Measurements from ENCODE around the gene TFR2. TPM values are rescaled to one million over a fixed set of nuclear protein-coding genes. Genes with fewer than 3 reads are reported as not detected.

The TFR2 gene
- total RNA-seq, 1 experiment from 2014 or later: 5.7 TPM

DNA sequence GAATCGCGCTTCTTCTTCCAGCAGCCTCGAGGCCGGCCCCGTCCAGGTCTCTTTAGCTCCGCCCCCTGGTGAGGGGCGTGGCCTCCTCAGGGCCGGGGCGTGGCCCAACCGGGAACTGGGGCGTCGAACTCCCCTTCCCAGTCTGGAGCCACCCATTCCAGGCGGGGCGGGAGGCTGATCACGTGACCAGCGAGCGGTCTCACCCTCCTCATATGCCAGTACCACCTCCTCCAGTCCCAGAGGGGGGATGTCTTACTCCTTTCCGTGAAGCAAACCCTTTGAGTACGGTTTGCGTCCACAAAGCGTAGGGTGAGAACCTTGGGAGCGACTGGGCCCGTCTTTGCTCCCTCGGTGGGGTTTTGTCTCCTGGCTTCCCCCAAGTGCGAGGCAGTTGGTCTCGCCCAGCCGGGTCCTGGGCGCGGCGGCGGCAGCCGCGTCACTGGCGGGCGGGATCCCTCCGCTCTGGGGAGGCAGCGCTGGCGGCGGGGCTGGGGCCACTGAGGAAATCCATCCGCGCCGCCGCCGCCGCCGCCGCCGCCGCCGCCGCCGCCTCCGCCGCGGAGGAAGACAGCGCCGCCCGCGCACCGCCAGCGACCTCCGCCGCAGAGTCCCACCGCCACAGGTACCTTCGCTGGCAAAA is 32.1 kb upstream of the TFR2 start, which contains the start of gene GNB2 (continued):
- TF ChIP-seq, protein P1, sequence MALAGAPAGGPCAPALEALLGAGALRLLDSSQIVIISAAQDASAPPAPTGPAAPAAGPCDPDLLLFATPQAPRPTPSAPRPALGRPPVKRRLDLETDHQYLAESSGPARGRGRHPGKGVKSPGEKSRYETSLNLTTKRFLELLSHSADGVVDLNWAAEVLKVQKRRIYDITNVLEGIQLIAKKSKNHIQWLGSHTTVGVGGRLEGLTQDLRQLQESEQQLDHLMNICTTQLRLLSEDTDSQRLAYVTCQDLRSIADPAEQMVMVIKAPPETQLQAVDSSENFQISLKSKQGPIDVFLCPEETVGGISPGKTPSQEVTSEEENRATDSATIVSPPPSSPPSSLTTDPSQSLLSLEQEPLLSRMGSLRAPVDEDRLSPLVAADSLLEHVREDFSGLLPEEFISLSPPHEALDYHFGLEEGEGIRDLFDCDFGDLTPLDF (CRISPR knock-in tag; IDR thresholded peaks at IDR 0.05): no peak
- no peak for TF ChIP-seq ZNF671 (CRISPR knock-in tag; IDR thresholded peaks at IDR 0.05)
- 0 out of 2 replicates have a peak, but pooled peaks have one; percentile 38 for TF ChIP-seq ZNF232 (CRISPR knock-in tag; IDR thresholded peaks at IDR 0.05)
- no peak for TF ChIP-seq MYBL2 (CRISPR knock-in tag; IDR thresholded peaks at IDR 0.05)
- no peak for TF ChIP-seq ZNF416 (CRISPR knock-in tag; IDR thresholded peaks at IDR 0.05)
- no peak for TF ChIP-seq TEAD4 (CRISPR knock-in tag; IDR thresholded peaks at IDR 0.05)
- TF ChIP-seq, protein P2, sequence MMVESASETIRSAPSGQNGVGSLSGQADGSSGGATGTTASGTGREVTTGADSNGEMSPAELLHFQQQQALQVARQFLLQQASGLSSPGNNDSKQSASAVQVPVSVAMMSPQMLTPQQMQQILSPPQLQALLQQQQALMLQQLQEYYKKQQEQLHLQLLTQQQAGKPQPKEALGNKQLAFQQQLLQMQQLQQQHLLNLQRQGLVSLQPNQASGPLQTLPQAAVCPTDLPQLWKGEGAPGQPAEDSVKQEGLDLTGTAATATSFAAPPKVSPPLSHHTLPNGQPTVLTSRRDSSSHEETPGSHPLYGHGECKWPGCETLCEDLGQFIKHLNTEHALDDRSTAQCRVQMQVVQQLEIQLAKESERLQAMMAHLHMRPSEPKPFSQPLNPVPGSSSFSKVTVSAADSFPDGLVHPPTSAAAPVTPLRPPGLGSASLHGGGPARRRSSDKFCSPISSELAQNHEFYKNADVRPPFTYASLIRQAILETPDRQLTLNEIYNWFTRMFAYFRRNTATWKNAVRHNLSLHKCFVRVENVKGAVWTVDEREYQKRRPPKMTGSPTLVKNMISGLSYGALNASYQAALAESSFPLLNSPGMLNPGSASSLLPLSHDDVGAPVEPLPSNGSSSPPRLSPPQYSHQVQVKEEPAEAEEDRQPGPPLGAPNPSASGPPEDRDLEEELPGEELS (CRISPR knock-in tag; IDR thresholded peaks at IDR 0.05): peak; percentile 75; the same call in 1 of the 2 replicates
- peak; percentile 75; the same call in 1 of the 2 replicates for TF ChIP-seq CREM (CRISPR knock-in tag; IDR thresholded peaks at IDR 0.05)
- no peak for TF ChIP-seq CBFB (CRISPR knock-in tag; IDR thresholded peaks at IDR 0.05; ENCODE audit: low read depth)
- TF ChIP-seq, protein P3, sequence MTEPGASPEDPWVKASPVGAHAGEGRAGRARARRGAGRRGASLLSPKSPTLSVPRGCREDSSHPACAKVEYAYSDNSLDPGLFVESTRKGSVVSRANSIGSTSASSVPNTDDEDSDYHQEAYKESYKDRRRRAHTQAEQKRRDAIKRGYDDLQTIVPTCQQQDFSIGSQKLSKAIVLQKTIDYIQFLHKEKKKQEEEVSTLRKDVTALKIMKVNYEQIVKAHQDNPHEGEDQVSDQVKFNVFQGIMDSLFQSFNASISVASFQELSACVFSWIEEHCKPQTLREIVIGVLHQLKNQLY (CRISPR knock-in tag; IDR thresholded peaks at IDR 0.05): no peak
- no peak for TF ChIP-seq IRF2 (CRISPR knock-in tag; IDR thresholded peaks at IDR 0.05; ENCODE audit: borderline replicate concordance, low read depth)
- TF ChIP-seq, protein P4, sequence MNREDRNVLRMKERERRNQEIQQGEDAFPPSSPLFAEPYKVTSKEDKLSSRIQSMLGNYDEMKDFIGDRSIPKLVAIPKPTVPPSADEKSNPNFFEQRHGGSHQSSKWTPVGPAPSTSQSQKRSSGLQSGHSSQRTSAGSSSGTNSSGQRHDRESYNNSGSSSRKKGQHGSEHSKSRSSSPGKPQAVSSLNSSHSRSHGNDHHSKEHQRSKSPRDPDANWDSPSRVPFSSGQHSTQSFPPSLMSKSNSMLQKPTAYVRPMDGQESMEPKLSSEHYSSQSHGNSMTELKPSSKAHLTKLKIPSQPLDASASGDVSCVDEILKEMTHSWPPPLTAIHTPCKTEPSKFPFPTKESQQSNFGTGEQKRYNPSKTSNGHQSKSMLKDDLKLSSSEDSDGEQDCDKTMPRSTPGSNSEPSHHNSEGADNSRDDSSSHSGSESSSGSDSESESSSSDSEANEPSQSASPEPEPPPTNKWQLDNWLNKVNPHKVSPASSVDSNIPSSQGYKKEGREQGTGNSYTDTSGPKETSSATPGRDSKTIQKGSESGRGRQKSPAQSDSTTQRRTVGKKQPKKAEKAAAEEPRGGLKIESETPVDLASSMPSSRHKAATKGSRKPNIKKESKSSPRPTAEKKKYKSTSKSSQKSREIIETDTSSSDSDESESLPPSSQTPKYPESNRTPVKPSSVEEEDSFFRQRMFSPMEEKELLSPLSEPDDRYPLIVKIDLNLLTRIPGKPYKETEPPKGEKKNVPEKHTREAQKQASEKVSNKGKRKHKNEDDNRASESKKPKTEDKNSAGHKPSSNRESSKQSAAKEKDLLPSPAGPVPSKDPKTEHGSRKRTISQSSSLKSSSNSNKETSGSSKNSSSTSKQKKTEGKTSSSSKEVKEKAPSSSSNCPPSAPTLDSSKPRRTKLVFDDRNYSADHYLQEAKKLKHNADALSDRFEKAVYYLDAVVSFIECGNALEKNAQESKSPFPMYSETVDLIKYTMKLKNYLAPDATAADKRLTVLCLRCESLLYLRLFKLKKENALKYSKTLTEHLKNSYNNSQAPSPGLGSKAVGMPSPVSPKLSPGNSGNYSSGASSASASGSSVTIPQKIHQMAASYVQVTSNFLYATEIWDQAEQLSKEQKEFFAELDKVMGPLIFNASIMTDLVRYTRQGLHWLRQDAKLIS (CRISPR knock-in tag; IDR thresholded peaks at IDR 0.05; ENCODE audit: borderline replicate concordance): no peak
- TF ChIP-seq, protein P5, sequence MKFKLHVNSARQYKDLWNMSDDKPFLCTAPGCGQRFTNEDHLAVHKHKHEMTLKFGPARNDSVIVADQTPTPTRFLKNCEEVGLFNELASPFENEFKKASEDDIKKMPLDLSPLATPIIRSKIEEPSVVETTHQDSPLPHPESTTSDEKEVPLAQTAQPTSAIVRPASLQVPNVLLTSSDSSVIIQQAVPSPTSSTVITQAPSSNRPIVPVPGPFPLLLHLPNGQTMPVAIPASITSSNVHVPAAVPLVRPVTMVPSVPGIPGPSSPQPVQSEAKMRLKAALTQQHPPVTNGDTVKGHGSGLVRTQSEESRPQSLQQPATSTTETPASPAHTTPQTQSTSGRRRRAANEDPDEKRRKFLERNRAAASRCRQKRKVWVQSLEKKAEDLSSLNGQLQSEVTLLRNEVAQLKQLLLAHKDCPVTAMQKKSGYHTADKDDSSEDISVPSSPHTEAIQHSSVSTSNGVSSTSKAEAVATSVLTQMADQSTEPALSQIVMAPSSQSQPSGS (CRISPR knock-in tag; IDR thresholded peaks at IDR 0.05; ENCODE audit: borderline replicate concordance, low read depth): no peak
- peak; percentile 37; the same call in 1 of the 2 replicates for TF ChIP-seq HMGA2 (CRISPR knock-in tag; IDR thresholded peaks at IDR 0.05)
- TF ChIP-seq, protein P6, sequence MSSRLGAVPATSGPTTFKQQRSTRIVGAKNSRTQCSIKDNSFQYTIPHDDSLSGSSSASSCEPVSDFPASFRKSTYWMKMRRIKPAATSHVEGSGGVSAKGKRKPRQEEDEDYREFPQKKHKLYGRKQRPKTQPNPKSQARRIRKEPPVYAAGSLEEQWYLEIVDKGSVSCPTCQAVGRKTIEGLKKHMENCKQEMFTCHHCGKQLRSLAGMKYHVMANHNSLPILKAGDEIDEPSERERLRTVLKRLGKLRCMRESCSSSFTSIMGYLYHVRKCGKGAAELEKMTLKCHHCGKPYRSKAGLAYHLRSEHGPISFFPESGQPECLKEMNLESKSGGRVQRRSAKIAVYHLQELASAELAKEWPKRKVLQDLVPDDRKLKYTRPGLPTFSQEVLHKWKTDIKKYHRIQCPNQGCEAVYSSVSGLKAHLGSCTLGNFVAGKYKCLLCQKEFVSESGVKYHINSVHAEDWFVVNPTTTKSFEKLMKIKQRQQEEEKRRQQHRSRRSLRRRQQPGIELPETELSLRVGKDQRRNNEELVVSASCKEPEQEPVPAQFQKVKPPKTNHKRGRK (CRISPR knock-in tag; IDR thresholded peaks at IDR 0.05; ENCODE audit: borderline replicate concordance): no peak
- TF ChIP-seq NFATC4 (CRISPR knock-in tag; IDR thresholded peaks at IDR 0.05): no peak
- TF ChIP-seq NFE2L1 (CRISPR knock-in tag; IDR thresholded peaks at IDR 0.05): no peak
- TF ChIP-seq, protein P7, sequence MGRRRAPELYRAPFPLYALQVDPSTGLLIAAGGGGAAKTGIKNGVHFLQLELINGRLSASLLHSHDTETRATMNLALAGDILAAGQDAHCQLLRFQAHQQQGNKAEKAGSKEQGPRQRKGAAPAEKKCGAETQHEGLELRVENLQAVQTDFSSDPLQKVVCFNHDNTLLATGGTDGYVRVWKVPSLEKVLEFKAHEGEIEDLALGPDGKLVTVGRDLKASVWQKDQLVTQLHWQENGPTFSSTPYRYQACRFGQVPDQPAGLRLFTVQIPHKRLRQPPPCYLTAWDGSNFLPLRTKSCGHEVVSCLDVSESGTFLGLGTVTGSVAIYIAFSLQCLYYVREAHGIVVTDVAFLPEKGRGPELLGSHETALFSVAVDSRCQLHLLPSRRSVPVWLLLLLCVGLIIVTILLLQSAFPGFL (CRISPR knock-in tag; IDR thresholded peaks at IDR 0.05; ENCODE audit: borderline replicate concordance): no peak
- TF ChIP-seq SOX15 (CRISPR knock-in tag; IDR thresholded peaks at IDR 0.05): no peak
- TF ChIP-seq ETV6 (CRISPR knock-in tag; IDR thresholded peaks at IDR 0.05): peak; percentile 93
- TF ChIP-seq, protein P8, sequence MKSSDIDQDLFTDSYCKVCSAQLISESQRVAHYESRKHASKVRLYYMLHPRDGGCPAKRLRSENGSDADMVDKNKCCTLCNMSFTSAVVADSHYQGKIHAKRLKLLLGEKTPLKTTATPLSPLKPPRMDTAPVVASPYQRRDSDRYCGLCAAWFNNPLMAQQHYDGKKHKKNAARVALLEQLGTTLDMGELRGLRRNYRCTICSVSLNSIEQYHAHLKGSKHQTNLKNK (CRISPR knock-in tag; IDR thresholded peaks at IDR 0.05): no peak
- TF ChIP-seq FOXP1 (CRISPR knock-in tag; IDR thresholded peaks at IDR 0.05; ENCODE audit: borderline replicate concordance): no peak; the same call in 1 of the 2 replicates
- no peak for TF ChIP-seq NR1H2 (CRISPR knock-in tag; IDR thresholded peaks at IDR 0.05)
- TF ChIP-seq, protein P9, sequence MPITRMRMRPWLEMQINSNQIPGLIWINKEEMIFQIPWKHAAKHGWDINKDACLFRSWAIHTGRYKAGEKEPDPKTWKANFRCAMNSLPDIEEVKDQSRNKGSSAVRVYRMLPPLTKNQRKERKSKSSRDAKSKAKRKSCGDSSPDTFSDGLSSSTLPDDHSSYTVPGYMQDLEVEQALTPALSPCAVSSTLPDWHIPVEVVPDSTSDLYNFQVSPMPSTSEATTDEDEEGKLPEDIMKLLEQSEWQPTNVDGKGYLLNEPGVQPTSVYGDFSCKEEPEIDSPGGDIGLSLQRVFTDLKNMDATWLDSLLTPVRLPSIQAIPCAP (CRISPR knock-in tag; IDR thresholded peaks at IDR 0.05): no peak
- TF ChIP-seq ZNF263 (CRISPR knock-in tag; IDR thresholded peaks at IDR 0.05; ENCODE audit: low read depth): no peak
- TF ChIP-seq, protein P10, sequence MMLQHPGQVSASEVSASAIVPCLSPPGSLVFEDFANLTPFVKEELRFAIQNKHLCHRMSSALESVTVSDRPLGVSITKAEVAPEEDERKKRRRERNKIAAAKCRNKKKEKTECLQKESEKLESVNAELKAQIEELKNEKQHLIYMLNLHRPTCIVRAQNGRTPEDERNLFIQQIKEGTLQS (CRISPR knock-in tag; conservative IDR thresholded peaks at IDR 0.05): no peak
